GM12891 (cell line): ENCODE results near the gene EHD4. TPM values are rescaled to one million over a fixed set of nuclear protein-coding genes. Genes with fewer than 3 reads are reported as not detected.

Experiments
- DNase-seq: peaks from one replicate; pipeline ENCODE4 v3.0.0; 2011; ENCODE audit warnings: low spot score; ENCODE audit not compliant: insufficient read length
- FAIRE-seq: peaks from 2 replicates; lab custom pipeline; 2011; peaks lifted over from hg19 to GRCh38; lab: Jason Lieb, UNC
- PAX5 ChIP-seq: IDR thresholded peaks from 2 replicates; pipeline ENCODE4 v1.6.1; 2011; ENCODE audit warnings: low read length, moderate library complexity, mild to moderate bottlenecking; ENCODE audit not compliant: insufficient read depth, severe bottlenecking
- POLR2A ChIP-seq: IDR thresholded peaks from 2 replicates; pipeline ENCODE4 v1.6.1; 2011; ENCODE audit warnings: low read depth, low read length, control low read depth
- POLR2AphosphoS5 ChIP-seq: IDR thresholded peaks from 2 replicates; pipeline ENCODE4 v1.6.1; 2011; ENCODE audit warnings: low read depth, low read length, control low read depth
- POU2F2 ChIP-seq: IDR thresholded peaks from 2 replicates; pipeline ENCODE4 v1.6.1; 2011; ENCODE audit warnings: low read depth, mild to moderate bottlenecking, control low read depth, low read length, moderate library complexity
- SPI1 ChIP-seq: IDR thresholded peaks from 2 replicates; pipeline ENCODE4 v1.6.1; 2011; ENCODE audit warnings: low read depth, low read length, control low read depth
- TAF1 ChIP-seq: IDR thresholded peaks from 2 replicates; pipeline ENCODE4 v1.6.1; 2011; ENCODE audit warnings: low read depth, low read length, control low read depth
- polyA plus RNA-seq: library from polyadenylated mRNA; unstranded; fragments of >200 nt; gene quantifications from one replicate; pipeline ENCODE4 v1.2.1, GENCODE V29; 2012; ENCODE audit warnings: low read depth, missing spikeins, inconsistent platforms; ENCODE audit not compliant: missing spikeins

Gene EHD4
- polyA plus RNA-seq: 24.4 TPM

- peak; percentile 86 for DNase-seq
- TF ChIP-seq SPI1: peak; percentile 39
- TF ChIP-seq POLR2A: peak; percentile 89
- peak; percentile 92 for TF ChIP-seq POLR2AphosphoS5
- peak; percentile 28; the same call in 1 of the 2 replicates for TF ChIP-seq POU2F2
- peak; percentile 93 for TF ChIP-seq TAF1
- TF ChIP-seq PAX5: no peak
- FAIRE-seq: peak; percentile 96
Observed at GRCh38 chr15:41972253-41973242, at the start of gene EHD4. Gene EHD4 (minus strand): TSS chr15:41972557. CDS start chr15:41972494, 63 bp downstream.

GRCh38 chr15:42021593-42021992 lies 49.2 kb upstream of the EHD4 start:
- TF ChIP-seq POLR2A (no peak), TAF1 (no peak), SPI1 (no peak), PAX5 (no peak), POU2F2 (no peak), POLR2AphosphoS5 (no peak)
- no peak for DNase-seq
- FAIRE-seq: no peak

GRCh38 chr15:42020713-42021273 lies 48.4 kb upstream of the EHD4 start, which contains the start of gene PLA2G4E:
Gene PLA2G4E (minus strand): TSS chr15:42021042. CDS start chr15:42021030, 12 bp downstream.
- FAIRE-seq: no peak
- DNase-seq: no peak
- TF ChIP-seq POLR2A: no peak
- TF ChIP-seq PAX5: no peak
- TF ChIP-seq POLR2AphosphoS5: no peak
- no peak for TF ChIP-seq TAF1
- no peak for TF ChIP-seq POU2F2
- TF ChIP-seq SPI1: no peak

- FAIRE-seq: no peak
- DNase-seq: no peak
- no peak for TF ChIP-seq TAF1
Observed at GRCh38 chr15:42018306-42019224, 46.2 kb upstream of the EHD4 start.

DNA sequence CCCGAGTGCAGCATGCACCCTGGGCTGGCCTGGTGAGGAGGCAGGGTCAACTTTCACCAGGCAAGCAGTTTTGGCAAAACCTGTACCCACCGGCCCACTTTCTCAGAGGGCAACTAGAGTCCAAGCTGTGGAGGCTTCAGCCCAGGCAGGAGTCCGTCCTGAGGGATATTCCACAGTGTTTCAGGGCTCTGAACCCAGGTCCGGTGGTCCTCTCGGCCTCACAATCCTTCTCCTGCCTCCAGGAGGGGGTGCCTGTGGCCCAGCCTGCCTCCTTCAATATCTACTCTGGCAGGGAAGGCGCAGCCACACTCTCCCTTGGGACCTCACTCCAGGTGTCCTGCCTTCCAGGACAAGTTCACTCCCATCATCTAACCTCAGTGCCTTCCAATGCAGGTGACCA lies 44.6 kb upstream of the EHD4 start:
- DNase-seq (no peak), FAIRE-seq (no peak)
- no peak for TF ChIP-seq PAX5
- TF ChIP-seq POLR2AphosphoS5: no peak
- TF ChIP-seq POU2F2: no peak

- TF ChIP-seq POLR2AphosphoS5 (no peak), PAX5 (no peak), POLR2A (no peak), POU2F2 (no peak), SPI1 (no peak), TAF1 (no peak)
- no peak for FAIRE-seq
- no peak for DNase-seq
Observed at GRCh38 chr15:42014406-42014805, 42.0 kb upstream of the EHD4 start.

DNA sequence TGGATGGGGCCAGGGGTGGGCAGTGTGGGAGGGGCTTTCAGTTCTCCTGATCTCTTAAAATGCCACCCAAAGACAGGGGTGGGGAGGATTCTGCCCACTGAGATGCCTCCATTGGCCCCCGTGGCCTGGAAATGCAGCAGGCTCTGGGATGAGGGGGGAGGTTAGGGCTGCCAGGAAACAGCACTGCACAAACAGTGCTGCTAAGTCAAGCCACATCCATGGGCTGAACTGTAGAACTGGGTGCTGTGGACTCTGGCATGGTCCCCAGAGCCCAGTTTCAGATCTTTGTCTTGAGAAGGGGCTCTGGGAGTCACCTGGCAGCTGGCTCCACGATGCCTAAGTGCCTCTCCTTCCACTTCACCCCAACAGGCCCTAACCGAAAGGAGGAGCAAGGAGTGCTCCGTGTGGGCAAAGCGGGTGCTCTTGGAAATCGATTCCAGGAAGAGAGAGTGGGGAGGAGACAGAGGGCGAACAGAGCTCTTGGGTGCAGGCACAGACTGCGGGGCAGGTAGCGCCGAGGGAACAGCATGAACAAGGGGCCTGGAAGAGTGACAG lies 40.6 kb upstream of the EHD4 start:
- TF ChIP-seq SPI1 (no peak), TAF1 (no peak), PAX5 (no peak), POLR2A (no peak), POU2F2 (no peak), POLR2AphosphoS5 (no peak)
- no peak for DNase-seq
- FAIRE-seq: no peak

DNA sequence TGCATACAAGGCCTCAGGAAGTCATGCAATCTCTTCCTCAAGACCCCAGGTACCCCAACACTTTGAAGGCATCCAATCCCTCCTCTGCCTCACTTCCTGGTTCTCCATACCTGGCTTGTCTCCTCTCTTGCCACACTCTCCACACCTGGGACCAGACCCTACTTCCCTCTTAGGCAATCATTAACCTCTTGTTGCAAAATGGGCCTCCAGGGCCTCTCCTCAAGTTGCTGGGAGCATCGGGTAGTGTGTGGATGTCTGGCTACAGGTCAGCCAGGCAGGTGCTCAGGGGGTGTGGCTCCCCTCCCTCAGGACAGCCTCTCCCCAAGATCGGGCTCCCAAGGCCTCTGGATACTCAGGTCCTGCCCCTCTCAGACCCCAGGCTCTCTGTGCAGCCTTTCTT lies 39.9 kb upstream of the EHD4 start:
- DNase-seq: no peak
- no peak for FAIRE-seq
- TF ChIP-seq POU2F2 (no peak), POLR2A (no peak), TAF1 (no peak), PAX5 (no peak), SPI1 (no peak)

DNA sequence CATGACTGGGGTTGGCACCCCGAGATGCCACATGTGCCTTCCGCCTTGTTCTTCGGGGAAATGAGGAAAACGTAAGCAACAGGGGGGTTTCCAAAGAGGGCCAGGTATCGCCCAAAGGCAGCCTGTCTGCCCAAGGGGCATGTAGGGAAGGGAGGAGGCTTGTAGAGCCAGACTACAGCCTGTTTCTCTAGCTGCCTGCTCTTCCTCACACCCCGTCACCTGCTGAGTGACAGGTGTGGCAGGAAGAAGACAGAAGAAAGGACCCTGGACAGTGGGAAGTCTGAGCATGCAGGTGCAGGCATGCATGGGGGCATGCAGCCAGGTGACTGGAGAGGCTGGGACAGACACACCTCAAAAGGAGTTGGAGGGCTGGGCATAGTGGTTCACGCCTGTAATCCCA lies 38.7 kb upstream of the EHD4 start:
- DNase-seq (no peak), FAIRE-seq (no peak)
- TF ChIP-seq POLR2A (no peak), POLR2AphosphoS5 (no peak)
